Mucosa of stomach (tissue), 1 donor: ENCODE data around the gene BZW2.

Source experiments
- H3K27me3 ChIP-seq: one replicate; pipeline ENCODE4 v1.7.0; 2013; ENCODE audit warnings: mild to moderate bottlenecking, low read length; ENCODE audit not compliant: control insufficient read depth, insufficient read depth
- H3K36me3 ChIP-seq: one replicate; pipeline ENCODE4 v1.7.0; 2013; ENCODE audit warnings: low read length; ENCODE audit not compliant: control insufficient read depth, insufficient read depth
- H3K4me1 ChIP-seq: one replicate; pipeline ENCODE4 v1.7.0; 2013; ENCODE audit warnings: mild to moderate bottlenecking, low read length; ENCODE audit not compliant: control insufficient read depth, insufficient read depth
- H3K4me3 ChIP-seq: one replicate; pipeline ENCODE4 v1.7.0; 2013; ENCODE audit warnings: low read length
- H3K9ac ChIP-seq: one replicate; pipeline ENCODE4 v1.7.0; 2013; ENCODE audit warnings: mild to moderate bottlenecking, low read length, moderate library complexity
- H3K9me3 ChIP-seq: one replicate; pipeline ENCODE4 v1.7.0; 2013; ENCODE audit warnings: mild to moderate bottlenecking, low read length, moderate library complexity; ENCODE audit not compliant: control insufficient read depth
- donor health status: Pancreatic carcinoma.

The BZW2 gene

GRCh38 chr7:16735020-16735419 lies 89.0 kb downstream of the BZW2 start:
- Histone ChIP-seq H3K9ac (no peak overlapping the region), H3K36me3 (no peaks in the 10 kb centered on the region), H3K4me1 (no peaks in the 10 kb centered on the region), H3K9me3 (no peaks in the 10 kb centered on the region), H3K4me3 (no peak overlapping the region), H3K27me3 (no peaks in the 10 kb centered on the region)

- H3K27me3 ChIP-seq = no peaks in the 10 kb centered on the region
- no peaks in the 10 kb centered on the region for H3K9me3 ChIP-seq
- no peaks in the 10 kb centered on the region for H3K4me1 ChIP-seq
- H3K36me3 ChIP-seq = no peaks in the 10 kb centered on the region
- no peak overlapping the region for H3K4me3 ChIP-seq
- no peak overlapping the region for H3K9ac ChIP-seq
These were observed 92.2 kb downstream of the BZW2 start for GRCh38 chr7:16738011-16738688.

GRCh38 chr7:16739863-16740622 lies 94.1 kb downstream of the BZW2 start:
- H3K4me3 ChIP-seq = no peak overlapping the region
- H3K4me1 ChIP-seq = peaks cover 6% of the 10 kb centered on the region
- H3K36me3 ChIP-seq = no peaks in the 10 kb centered on the region
- no peak overlapping the region for H3K9ac ChIP-seq
- no peaks in the 10 kb centered on the region for H3K27me3 ChIP-seq
- H3K9me3 ChIP-seq = no peaks in the 10 kb centered on the region

GRCh38 chr7:16740623-16740953 lies 94.6 kb downstream of the BZW2 start:
- Histone ChIP-seq H3K9me3 (no peaks in the 10 kb centered on the region), H3K4me3 (no peak overlapping the region)

GRCh38 chr7:16740996-16741395 lies 95.0 kb downstream of the BZW2 start:
- Histone ChIP-seq H3K9ac (no peak overlapping the region), H3K9me3 (no peaks in the 10 kb centered on the region), H3K36me3 (no peaks in the 10 kb centered on the region), H3K27me3 (no peaks in the 10 kb centered on the region), H3K4me3 (no peak overlapping the region), H3K4me1 (peaks cover 6% of the 10 kb centered on the region)

More at GRCh38 chr7:16740623-16740953, 94.6 kb downstream of the BZW2 start:
- H3K4me1 ChIP-seq = peaks cover 6% of the 10 kb centered on the region
- H3K9ac ChIP-seq = no peak overlapping the region
- H3K36me3 ChIP-seq = no peaks in the 10 kb centered on the region
- H3K27me3 ChIP-seq = no peaks in the 10 kb centered on the region

- H3K4me3 ChIP-seq = no peak overlapping the region
- no peaks in the 10 kb centered on the region for H3K9me3 ChIP-seq
- H3K9ac ChIP-seq = no peak overlapping the region
- H3K27me3 ChIP-seq = no peaks in the 10 kb centered on the region
- H3K36me3 ChIP-seq = no peaks in the 10 kb centered on the region
- peaks cover 6% of the 10 kb centered on the region for H3K4me1 ChIP-seq
These were observed 95.7 kb downstream of the BZW2 start for GRCh38 chr7:16741676-16742075.

- no peak overlapping the region for H3K9ac ChIP-seq
- H3K9me3 ChIP-seq = no peaks in the 10 kb centered on the region
- H3K27me3 ChIP-seq = no peaks in the 10 kb centered on the region
- H3K36me3 ChIP-seq = no peaks in the 10 kb centered on the region
- H3K4me3 ChIP-seq = no peak overlapping the region
- peaks cover 6% of the 10 kb centered on the region for H3K4me1 ChIP-seq
These were observed 96.6 kb downstream of the BZW2 start for GRCh38 chr7:16742547-16742946.

GRCh38 chr7:16743236-16743635 lies 97.3 kb downstream of the BZW2 start:
- Histone ChIP-seq H3K4me1 (peaks cover 6% of the 10 kb centered on the region), H3K4me3 (no peak overlapping the region), H3K27me3 (no peaks in the 10 kb centered on the region), H3K9me3 (no peaks in the 10 kb centered on the region), H3K9ac (no peak overlapping the region), H3K36me3 (no peaks in the 10 kb centered on the region)

GRCh38 chr7:16744518-16745250 lies 98.7 kb downstream of the BZW2 start:
- no peak overlapping the region for H3K4me3 ChIP-seq
- no peaks in the 10 kb centered on the region for H3K27me3 ChIP-seq
- H3K4me1 ChIP-seq = peaks cover 6% of the 10 kb centered on the region
- H3K36me3 ChIP-seq = no peaks in the 10 kb centered on the region
- no peak overlapping the region for H3K9ac ChIP-seq
- no peaks in the 10 kb centered on the region for H3K9me3 ChIP-seq

- Histone ChIP-seq H3K9ac (no peak overlapping the region), H3K9me3 (no peaks in the 10 kb centered on the region), H3K27me3 (no peaks in the 10 kb centered on the region), H3K4me1 (peaks cover 6% of the 10 kb centered on the region), H3K36me3 (no peaks in the 10 kb centered on the region), H3K4me3 (no peak overlapping the region)
These were observed 99.7 kb downstream of the BZW2 start for GRCh38 chr7:16745645-16746044.

GRCh38 chr7:16747102-16747501 lies 101.1 kb downstream of the BZW2 start:
- Histone ChIP-seq H3K9me3 (no peaks in the 10 kb centered on the region), H3K9ac (no peak overlapping the region), H3K36me3 (no peaks in the 10 kb centered on the region), H3K4me3 (no peak overlapping the region), H3K4me1 (peaks cover 6% of the 10 kb centered on the region), H3K27me3 (no peaks in the 10 kb centered on the region)
